SK-N-SH (cell line): Measurements from ENCODE around the gene ILK. TPM values are rescaled to one million over a fixed set of nuclear protein-coding genes. Genes with fewer than 3 reads are reported as not detected.

Experiments used
- CTCF ChIA-PET: fragments of 300-600, 350-600 bp; formaldehyde crosslinking; extraction: SDS; loops from one replicate; lab custom pipeline; 2021; lab: Yijun Ruan, JAX
- POLR2A ChIA-PET: fragments of 350-600 bp; sonication (Branson Sonifier 250); formaldehyde crosslinking; extraction: SDS; loops from one replicate; lab custom pipeline; 2020; ENCODE audit warnings: antibody characterized with exemption, inconsistent platforms; lab: Yijun Ruan, JAX
- DNase-seq: peaks from one replicate; pipeline ENCODE4 v3.0.0; 2012
- H2AFZ ChIP-seq: fragments of 200-600 bp; sonication (generic); 2 replicates; pipeline ENCODE4 v1.8.1; 2016; ENCODE audit warnings: antibody characterized with exemption, mild to moderate bottlenecking, low read depth
- H3F3A ChIP-seq: fragments of 200-600 bp; sonication (generic); replicated peaks from 2 replicates; pipeline ENCODE3; 2016; ENCODE audit warnings: antibody characterized with exemption, mild to moderate bottlenecking; ENCODE audit not compliant: insufficient read depth
- H3K27ac ChIP-seq, 2 experiments: fragments of 200-500 bp in 1 of 2; fragments of 200-600 bp in 1 of 2; sonication (Bioruptor generic) in 1 of 2; sonication (generic), shearing (Covaris generic) in 1 of 2; 2 replicates each; pipeline versions ENCODE4 v1.5.1 to v1.6.1; 2014 to 2016; ENCODE audit warnings: low read depth in 2 of 2, inconsistent platforms in 1 of 2, low read length in 1 of 2, mild to moderate bottlenecking in 1 of 2, mixed read lengths in 1 of 2
- H3K27me3 ChIP-seq: fragments of 200-600 bp; sonication (generic), shearing (Covaris generic); 2 replicates; pipeline ENCODE4 v1.6.1; 2016; ENCODE audit warnings: mixed run types; ENCODE audit not compliant: insufficient read depth
- H3K36me3 ChIP-seq, 2 experiments: fragments of 200-500 bp in 1 of 2; fragments of 200-600 bp in 1 of 2; sonication (Bioruptor generic) in 1 of 2; sonication (generic) in 1 of 2; replicated peaks in 1 of 2; 2 replicates each; pipeline versions ENCODE3 to v1.5.1; 2014 to 2016; ENCODE audit warnings: low read length in 1 of 2, mild to moderate bottlenecking in 1 of 2; ENCODE audit not compliant: insufficient read depth in 2 of 2, control insufficient read depth in 1 of 2
- H3K4me1 ChIP-seq, 2 experiments: fragments of 200-500 bp in 1 of 2; fragments of 200-600 bp in 1 of 2; sonication (Bioruptor generic) in 1 of 2; sonication (generic), shearing (Covaris generic) in 1 of 2; 2 replicates each; pipeline versions ENCODE4 v1.5.1 to v1.6.1; 2014 to 2016; ENCODE audit warnings: low read depth in 1 of 2, low read length in 1 of 2, mixed run types in 1 of 2; ENCODE audit not compliant: insufficient read depth in 2 of 2, control insufficient read depth in 1 of 2
- H3K4me2 ChIP-seq: fragments of 200-600 bp; sonication (generic), shearing (Covaris generic); 2 replicates; pipeline ENCODE4 v1.6.1; 2017; ENCODE audit warnings: mixed run types
- H3K4me3 ChIP-seq, 2 experiments: fragments of 200-500 bp in 1 of 2; fragments of 200-600 bp in 1 of 2; sonication (Bioruptor generic) in 1 of 2; sonication (generic), shearing (Covaris generic) in 1 of 2; 2 replicates each; pipeline versions ENCODE4 v1.5.1 to v1.8.1; 2014 to 2016; ENCODE audit warnings: low read depth in 2 of 2, inconsistent platforms in 1 of 2, low read length in 1 of 2, mild to moderate bottlenecking in 1 of 2, mixed read lengths in 1 of 2, moderate library complexity in 1 of 2
- H3K79me2 ChIP-seq: fragments of 200-600 bp; sonication (generic); 2 replicates; pipeline ENCODE4 v1.8.1; 2017; ENCODE audit warnings: mild to moderate bottlenecking; ENCODE audit not compliant: insufficient read depth
- H3K9ac ChIP-seq: fragments of 200-600 bp; sonication (generic); 2 replicates; pipeline ENCODE4 v1.6.1; 2017; ENCODE audit warnings: mixed run types
- H3K9me2 ChIP-seq: fragments of 200-600 bp; sonication (generic); 2 replicates; pipeline ENCODE4 v1.6.1; 2017; ENCODE audit warnings: mixed run types
- H3K9me3 ChIP-seq: fragments of 200-600 bp; sonication (generic); 2 replicates; pipeline ENCODE4 v1.6.1; 2017; ENCODE audit warnings: mixed run types, mild to moderate bottlenecking, moderate library complexity
- H4K20me1 ChIP-seq: fragments of 200-600 bp; sonication (generic); 2 replicates; pipeline ENCODE4 v1.6.1; 2017; ENCODE audit warnings: mild to moderate bottlenecking, mixed run types; ENCODE audit not compliant: insufficient read depth
- FOSL2 ChIP-seq: IDR thresholded peaks from 2 replicates; pipeline ENCODE4 v1.4.0; 2012; ENCODE audit warnings: low read depth, mild to moderate bottlenecking, moderate library complexity, borderline replicate concordance
- FOXJ3 ChIP-seq: sonication (generic); formaldehyde crosslinking; IDR thresholded peaks from 2 replicates; pipeline ENCODE4 v1.5.1; 2020; ENCODE audit warnings: mild to moderate bottlenecking, missing genetic modification reagents
- GABPA ChIP-seq: IDR thresholded peaks from 2 replicates; pipeline ENCODE4 v1.4.0; 2012; ENCODE audit warnings: low read depth, mild to moderate bottlenecking
- POLR2AphosphoS5 ChIP-seq: IDR thresholded peaks from 2 replicates; pipeline ENCODE4 v1.6.1; 2012; ENCODE audit warnings: low read depth, low read length
- RCOR1 ChIP-seq: fragments of 150-350 bp; IDR thresholded peaks from 2 replicates; pipeline ENCODE4 v1.6.1; 2017; ENCODE audit warnings: antibody characterized with exemption, low read length
- RXRA ChIP-seq: IDR thresholded peaks from 2 replicates; pipeline ENCODE4 v1.4.0; 2012; ENCODE audit warnings: low read depth, mild to moderate bottlenecking, borderline replicate concordance
- SIN3A ChIP-seq: IDR thresholded peaks from 2 replicates; pipeline ENCODE4 v1.6.1; 2012; ENCODE audit warnings: low read depth, mild to moderate bottlenecking, low read length, moderate library complexity, borderline replicate concordance
- TAF1 ChIP-seq: IDR thresholded peaks from 2 replicates; pipeline ENCODE4 v1.6.1; 2012; ENCODE audit warnings: low read depth, mild to moderate bottlenecking, low read length, moderate library complexity, borderline replicate concordance
- YY1 ChIP-seq: IDR thresholded peaks from 2 replicates; pipeline ENCODE4 v1.4.0; 2012; ENCODE audit warnings: low read depth, mild to moderate bottlenecking
- WGBS: methylation state at CpG from one replicate; pipeline ENCODE4 v1.1.6; 2017; ENCODE audit warnings: low lambda C conversion rate; 5-methylcytosine and 5-hydroxymethylcytosine counted together
- polyA plus RNA-seq, 3 experiments: library from polyadenylated mRNA; depleted of rRNA; stranded (reverse); fragments of >200 nt; gene quantifications; 2 replicates each; pipeline ENCODE4 v1.2.3, GENCODE V29; 2012
- TF ChIP-seq, protein P1 (sequence below): IDR thresholded peaks from 2 replicates; pipeline ENCODE4 v1.4.0; 2012; ENCODE audit warnings: low read depth, borderline replicate concordance

Gene ILK
- polyA plus RNA-seq, 1 of the 3 experiments (the other 2 are of a cell fraction): 241 TPM

- no peak for TF ChIP-seq RCOR1
- no peak for TF ChIP-seq SIN3A
- TF ChIP-seq FOXJ3 (CRISPR knock-in tag): no peak
- TF ChIP-seq, all 33 proteins: peak for 0
Observed at GRCh38 chr11:6648501-6648900, 44.9 kb downstream of the ILK start (continued).

GRCh38 chr11:6650104-6650503 is 46.5 kb downstream of the ILK start:
- H3K4me2 ChIP-seq: no peak overlapping the region
- POLR2A ChIA-PET: interaction anchor here (1.5 kb wide), 1 partner anchor 23 kb away, joined by 4 read pairs; no protein-coding TSS in a partner anchor
- H3K79me2 ChIP-seq: no peaks in the 10 kb centered on the region
- H2AFZ ChIP-seq: no peak overlapping the region
- H3K4me1 ChIP-seq: peaks cover 6 to 62% of the 10 kb centered on the region in 2 experiments; a peak in 2 of 4 replicates
- H3K27me3 ChIP-seq: no peaks in the 10 kb centered on the region
- no peak overlapping the region for H3K9ac ChIP-seq
- no peaks in the 10 kb centered on the region for H3K36me3 ChIP-seq
- TF ChIP-seq POLR2AphosphoS5 (no peak), RXRA (no peak), GABPA (no peak), YY1 (no peak), TAF1 (no peak), SIN3A (no peak), FOSL2 (no peak)
- TF ChIP-seq, protein P1, sequence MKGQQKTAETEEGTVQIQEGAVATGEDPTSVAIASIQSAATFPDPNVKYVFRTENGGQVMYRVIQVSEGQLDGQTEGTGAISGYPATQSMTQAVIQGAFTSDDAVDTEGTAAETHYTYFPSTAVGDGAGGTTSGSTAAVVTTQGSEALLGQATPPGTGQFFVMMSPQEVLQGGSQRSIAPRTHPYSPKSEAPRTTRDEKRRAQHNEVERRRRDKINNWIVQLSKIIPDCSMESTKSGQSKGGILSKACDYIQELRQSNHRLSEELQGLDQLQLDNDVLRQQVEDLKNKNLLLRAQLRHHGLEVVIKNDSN: no peak
- no peaks in the 10 kb centered on the region for H3F3A ChIP-seq
- no peak overlapping the region for H3K27ac ChIP-seq
- H4K20me1 ChIP-seq: no peaks in the 10 kb centered on the region
- H3K9me3 ChIP-seq: no peaks in the 10 kb centered on the region
- no peak for DNase-seq
- no peaks in the 10 kb centered on the region for H3K9me2 ChIP-seq
- CTCF ChIA-PET: interaction anchor here (1.1 to 3.6 kb wide), 5 partner anchors 29 to 271 kb away, joined by 3 to 13 read pairs (median 3); partner anchors contain the start of gene MRPL17
- no peak overlapping the region for H3K4me3 ChIP-seq

DNA sequence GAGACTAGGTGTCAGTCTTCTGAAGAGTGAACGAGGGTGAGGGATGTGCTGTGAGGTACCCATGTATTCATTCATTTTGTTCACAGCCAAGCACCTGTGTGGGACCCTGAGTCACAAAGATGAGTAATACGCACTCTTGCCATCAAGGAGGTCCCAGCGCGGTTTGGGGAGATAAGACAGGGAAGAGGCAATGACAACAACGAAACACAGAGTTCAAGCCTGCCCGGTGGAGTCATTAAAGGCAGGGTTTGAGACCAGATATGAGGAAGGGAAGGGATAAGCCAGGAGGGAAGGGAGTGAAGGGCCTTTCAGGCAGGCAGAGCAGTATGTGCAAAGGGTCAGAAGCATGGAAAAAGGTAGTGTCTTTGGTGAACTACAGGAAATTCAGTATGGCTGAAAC is 47.4 kb downstream of the ILK start:
- Histone ChIP-seq H3K4me1 (peaks cover 6 to 56% of the 10 kb centered on the region in 2 experiments; a peak in 2 of 4 replicates), H2AFZ (no peak overlapping the region), H3K79me2 (no peaks in the 10 kb centered on the region), H3K9me2 (no peaks in the 10 kb centered on the region), H3F3A (no peaks in the 10 kb centered on the region), H3K9ac (no peak overlapping the region), H3K27ac (no peak overlapping the region), H3K36me3 (no peaks in the 10 kb centered on the region), H3K4me2 (no peak overlapping the region), H4K20me1 (no peaks in the 10 kb centered on the region), H3K27me3 (no peaks in the 10 kb centered on the region), H3K9me3 (no peaks in the 10 kb centered on the region), H3K4me3 (no peak overlapping the region)
- no peak for DNase-seq
- ChIA-PET POLR2A (no interaction called here), CTCF (interaction anchor here (0.7 to 3.6 kb wide), 2 partner anchors 38 to 55 kb away, joined by 3 to 13 read pairs; no protein-coding TSS in a partner anchor)
- WGBS: 74% methylated on average over 6 of the region's 6 CpGs
- TF ChIP-seq RCOR1 (no peak), YY1 (no peak)
- TF ChIP-seq, protein P1: no peak
